Measurements from ENCODE around the gene TMEM200B. TPM values are rescaled to one million over a fixed set of nuclear protein-coding genes. Genes with fewer than 3 reads are reported as not detected.
"Not testable (repeated sequence)": the region's sequence is repeated elsewhere in the genome, so short reads cannot be mapped to it uniquely, and the experiment has no call there.

TMEM200B gene
- total RNA-seq, 1 donor from 2014 or later = 19.7 TPM

DNA sequence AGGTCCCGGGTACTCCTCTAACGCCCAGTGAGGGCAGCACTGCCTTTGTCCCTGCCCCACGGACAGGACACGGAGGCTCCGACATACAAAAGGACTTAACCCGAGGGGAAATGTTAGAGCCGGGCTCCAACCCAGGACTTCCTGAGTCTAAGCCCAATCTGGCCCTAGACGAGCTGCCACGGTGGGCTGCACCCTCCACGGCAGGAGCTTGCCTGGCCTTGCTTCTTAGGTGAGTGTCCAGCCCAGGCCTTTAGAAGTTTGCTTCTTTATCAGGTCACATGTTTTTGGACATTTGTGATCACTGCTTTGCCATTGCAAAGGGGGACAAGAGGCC, 11.0 kb upstream of the TMEM200B start:
- Mint-ChIP-seq H3K27me3 (ENCODE audit: unreplicated experiment) (no peaks in the 10 kb centered on the region), H3K36me3 (ENCODE audit: unreplicated experiment) (no peaks in the 10 kb centered on the region), H3K4me1 (ENCODE audit: unreplicated experiment) (peaks cover 3% of the 10 kb centered on the region), H3K9me3 (ENCODE audit: unreplicated experiment) (no peaks in the 10 kb centered on the region), H3K4me3 (ENCODE audit: unreplicated experiment) (no peak overlapping the region), H3K27ac (ENCODE audit: unreplicated experiment) (no peak overlapping the region)
- TF ChIP-seq, protein P1, sequence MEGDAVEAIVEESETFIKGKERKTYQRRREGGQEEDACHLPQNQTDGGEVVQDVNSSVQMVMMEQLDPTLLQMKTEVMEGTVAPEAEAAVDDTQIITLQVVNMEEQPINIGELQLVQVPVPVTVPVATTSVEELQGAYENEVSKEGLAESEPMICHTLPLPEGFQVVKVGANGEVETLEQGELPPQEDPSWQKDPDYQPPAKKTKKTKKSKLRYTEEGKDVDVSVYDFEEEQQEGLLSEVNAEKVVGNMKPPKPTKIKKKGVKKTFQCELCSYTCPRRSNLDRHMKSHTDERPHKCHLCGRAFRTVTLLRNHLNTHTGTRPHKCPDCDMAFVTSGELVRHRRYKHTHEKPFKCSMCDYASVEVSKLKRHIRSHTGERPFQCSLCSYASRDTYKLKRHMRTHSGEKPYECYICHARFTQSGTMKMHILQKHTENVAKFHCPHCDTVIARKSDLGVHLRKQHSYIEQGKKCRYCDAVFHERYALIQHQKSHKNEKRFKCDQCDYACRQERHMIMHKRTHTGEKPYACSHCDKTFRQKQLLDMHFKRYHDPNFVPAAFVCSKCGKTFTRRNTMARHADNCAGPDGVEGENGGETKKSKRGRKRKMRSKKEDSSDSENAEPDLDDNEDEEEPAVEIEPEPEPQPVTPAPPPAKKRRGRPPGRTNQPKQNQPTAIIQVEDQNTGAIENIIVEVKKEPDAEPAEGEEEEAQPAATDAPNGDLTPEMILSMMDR (IDR thresholded peaks at IDR 0.05) = no peak
- DNase-seq (ENCODE audit: extremely low spot score, unreplicated experiment) = no peak

DNA sequence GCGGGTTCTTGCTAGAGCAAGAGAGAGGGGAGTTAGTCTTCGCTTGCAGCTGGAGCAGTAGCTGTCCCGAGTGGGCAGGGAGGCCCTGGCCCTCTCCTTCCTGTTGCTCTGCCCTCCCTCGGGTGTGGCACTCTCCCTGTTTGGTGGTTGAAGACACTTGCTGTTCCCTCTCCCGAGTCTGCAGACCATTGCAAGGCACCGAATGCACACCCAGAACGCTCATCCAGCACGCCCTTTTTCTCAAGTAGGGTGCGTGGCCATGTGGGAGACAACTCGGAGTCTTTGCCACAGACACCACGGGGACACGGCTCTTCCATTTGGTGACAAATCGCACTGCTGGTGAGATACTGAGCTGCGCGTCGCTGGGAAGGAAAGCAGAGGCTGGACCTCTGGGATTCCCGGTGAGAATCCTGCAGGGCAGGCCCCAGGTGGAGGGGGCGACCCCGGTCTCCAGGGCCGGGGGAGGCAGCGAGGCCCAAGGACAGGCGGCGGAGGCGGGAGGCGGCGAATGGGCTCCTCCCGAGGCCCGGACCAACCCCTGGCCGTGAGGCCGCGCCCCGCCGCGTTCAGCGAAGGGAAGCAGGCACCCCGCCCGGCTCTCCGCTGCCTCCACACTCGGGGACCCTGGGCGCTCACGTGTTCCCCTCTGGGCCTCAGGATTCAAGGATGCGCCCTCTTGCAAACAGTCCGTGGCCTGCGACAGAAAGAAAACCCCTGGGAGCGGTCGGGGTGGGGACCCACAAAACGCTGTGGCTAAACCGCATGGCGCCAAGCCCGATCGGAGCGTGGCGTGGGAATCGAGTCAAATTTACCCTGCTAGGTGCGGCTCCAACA, 10.4 kb upstream of the TMEM200B start:
- Mint-ChIP-seq H3K27ac (ENCODE audit: unreplicated experiment) (no peak overlapping the region), H3K36me3 (ENCODE audit: unreplicated experiment) (no peaks in the 10 kb centered on the region), H3K27me3 (ENCODE audit: unreplicated experiment) (no peaks in the 10 kb centered on the region), H3K4me1 (ENCODE audit: unreplicated experiment) (peaks cover 3% of the 10 kb centered on the region), H3K9me3 (ENCODE audit: unreplicated experiment) (no peaks in the 10 kb centered on the region), H3K4me3 (ENCODE audit: unreplicated experiment) (no peak overlapping the region)
- no peak for DNase-seq (ENCODE audit: extremely low spot score, unreplicated experiment)
- TF ChIP-seq, protein P1 (IDR thresholded peaks at IDR 0.05) = no peak

DNA sequence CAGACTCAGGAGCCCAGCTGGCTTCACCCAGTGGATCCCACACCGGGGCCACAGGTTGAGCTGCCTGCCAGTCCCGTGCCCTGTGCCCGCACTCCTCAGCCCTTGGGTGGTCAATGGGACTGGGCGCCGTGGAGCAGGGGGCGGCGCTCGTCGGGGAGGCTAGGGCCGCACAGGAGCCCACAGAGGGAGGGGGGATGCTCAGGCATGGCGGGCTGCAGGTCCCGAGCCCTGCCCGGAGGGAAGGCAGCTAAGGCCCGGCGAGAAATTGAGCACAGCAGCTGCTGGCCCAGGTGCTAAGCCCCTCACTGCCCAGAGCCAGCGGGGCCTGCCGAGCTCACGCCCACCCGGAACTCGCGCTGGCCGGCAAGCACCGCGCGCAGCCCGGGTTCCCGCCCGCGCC, 7.4 kb upstream of the TMEM200B start:
- not testable (repeated sequence) for H3K36me3 Mint-ChIP-seq (ENCODE audit: unreplicated experiment); DNase-seq (ENCODE audit: extremely low spot score, unreplicated experiment); H3K4me1 Mint-ChIP-seq (ENCODE audit: unreplicated experiment); H3K27ac Mint-ChIP-seq (ENCODE audit: unreplicated experiment); H3K27me3 Mint-ChIP-seq (ENCODE audit: unreplicated experiment); H3K4me3 Mint-ChIP-seq (ENCODE audit: unreplicated experiment); H3K9me3 Mint-ChIP-seq (ENCODE audit: unreplicated experiment)

DNA sequence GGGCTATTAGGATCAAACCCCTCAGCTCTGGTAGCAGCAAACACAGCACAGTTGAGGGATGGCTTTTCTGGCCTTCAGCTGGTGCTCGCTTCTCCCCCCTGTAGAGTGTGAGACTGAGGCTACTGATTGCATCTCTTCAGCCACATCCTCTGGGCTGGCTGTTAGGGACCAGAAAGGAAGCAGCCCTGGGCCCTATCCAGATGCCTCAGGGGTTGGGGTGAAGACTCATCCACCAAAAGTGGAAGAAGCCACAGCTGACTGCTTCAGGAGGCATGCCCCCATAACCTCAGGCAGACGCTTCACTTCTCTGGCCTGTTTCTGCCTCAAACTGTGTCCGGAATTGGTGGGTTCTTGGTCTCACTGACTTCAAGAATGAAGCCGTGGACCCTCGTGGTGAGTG, 6.2 kb upstream of the TMEM200B start:
- no peaks in the 10 kb centered on the region for H3K9me3 Mint-ChIP-seq (ENCODE audit: unreplicated experiment)
- no peak overlapping the region for H3K27ac Mint-ChIP-seq (ENCODE audit: unreplicated experiment)
- TF ChIP-seq, protein P1 (IDR thresholded peaks at IDR 0.05) = no peak
- no peak for DNase-seq (ENCODE audit: extremely low spot score, unreplicated experiment)
- H3K27me3 Mint-ChIP-seq (ENCODE audit: unreplicated experiment) = no peaks in the 10 kb centered on the region
- H3K36me3 Mint-ChIP-seq (ENCODE audit: unreplicated experiment) = no peaks in the 10 kb centered on the region
- peaks cover 15% of the 10 kb centered on the region for H3K4me1 Mint-ChIP-seq (ENCODE audit: unreplicated experiment)
- no peak overlapping the region for H3K4me3 Mint-ChIP-seq (ENCODE audit: unreplicated experiment)

DNA sequence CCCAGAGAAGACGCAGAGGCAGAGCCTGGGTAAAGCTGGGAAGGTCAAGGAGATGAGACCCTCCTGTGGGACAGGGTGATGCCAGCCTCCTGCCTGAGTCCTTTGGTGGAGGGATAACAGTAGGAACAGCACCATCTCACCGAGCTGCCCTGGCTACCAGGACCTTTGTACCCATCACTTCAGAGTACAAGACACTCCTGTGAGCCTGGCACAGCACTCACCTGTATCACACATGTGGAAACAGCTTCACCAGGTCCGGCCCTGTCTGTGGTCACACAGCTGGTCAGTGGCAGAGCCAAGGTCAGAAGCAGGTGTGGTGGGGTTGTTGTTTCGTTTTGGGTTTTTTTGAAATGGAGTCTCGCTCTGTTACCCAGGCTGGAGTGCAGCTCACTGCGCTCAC, 5.0 kb upstream of the TMEM200B start:
- Mint-ChIP-seq H3K36me3 (ENCODE audit: unreplicated experiment) (no peaks in the 10 kb centered on the region), H3K4me1 (ENCODE audit: unreplicated experiment) (peaks cover 14% of the 10 kb centered on the region), H3K27ac (ENCODE audit: unreplicated experiment) (no peak overlapping the region), H3K9me3 (ENCODE audit: unreplicated experiment) (no peaks in the 10 kb centered on the region), H3K4me3 (ENCODE audit: unreplicated experiment) (no peak overlapping the region), H3K27me3 (ENCODE audit: unreplicated experiment) (no peaks in the 10 kb centered on the region)
- TF ChIP-seq, protein P1 (IDR thresholded peaks at IDR 0.05) = no peak
- DNase-seq (ENCODE audit: extremely low spot score, unreplicated experiment) = no peak
